GM21825 (cell line): ENCODE results near the gene FAM236D.
"Not testable (repeated sequence)": the region's sequence is repeated elsewhere in the genome, so short reads cannot be mapped to it uniquely, and the experiment has no call there.

Experiments used
- ATAC-seq: cut with Tn5 transposase; IDR thresholded peaks from one replicate; pipeline ENCODE4 v1.9.1; 2021; ENCODE audit warnings: mild to moderate bottlenecking, moderate library complexity; ENCODE audit not compliant: unreplicated experiment

Gene FAM236D

GRCh38 chrX:72808110-72808509 lies at the start of gene FAM236D:
Gene FAM236D, minus strand, starts transcription at chrX:72808210. Its CDS starts 100 bp downstream, at chrX:72808110.
- ATAC-seq: not testable (repeated sequence)

GRCh38 chrX:72837532-72837931 lies 29.5 kb upstream of the FAM236D start:
- ATAC-seq: not testable (repeated sequence)

GRCh38 chrX:72830701-72831100 lies 22.7 kb upstream of the FAM236D start:
- not testable (repeated sequence) for ATAC-seq

GRCh38 chrX:72790390-72790789 lies 17.6 kb downstream of the FAM236D start:
- ATAC-seq: not testable (repeated sequence)

- not testable (repeated sequence) for ATAC-seq
Measured at GRCh38 chrX:72788142-72788541, 19.9 kb downstream of the FAM236D start.

GRCh38 chrX:72783964-72784363 lies 24.0 kb downstream of the FAM236D start:
- ATAC-seq: not testable (repeated sequence)

GRCh38 chrX:72783365-72783936 lies 24.6 kb downstream of the FAM236D start:
- not testable (repeated sequence) for ATAC-seq

- ATAC-seq: not testable (repeated sequence)
Measured at GRCh38 chrX:72782560-72782959, 25.4 kb downstream of the FAM236D start, which contains the start of gene FAM236B. Gene FAM236B, minus strand, starts transcription at chrX:72782660. Its CDS starts 100 bp downstream, at chrX:72782560.

- ATAC-seq: not testable (repeated sequence)
Measured at GRCh38 chrX:72778146-72778545, 29.9 kb downstream of the FAM236D start.

- ATAC-seq: peak; percentile 73
Measured at GRCh38 chrX:72777467-72777790, 30.6 kb downstream of the FAM236D start.

- peak; percentile 78 for ATAC-seq
Measured at GRCh38 chrX:72776653-72777466, 31.1 kb downstream of the FAM236D start, which contains the start of gene DMRTC1B. Gene DMRTC1B, plus strand, starts transcription at chrX:72776890. Its CDS starts 68,246 bp downstream, at chrX:72845136.

- not testable (repeated sequence) for ATAC-seq
Measured at GRCh38 chrX:72760454-72760853, 47.6 kb downstream of the FAM236D start.
